ENCODE measurements around the gene FZR1.
"Not testable (repeated sequence)": the region's sequence is repeated elsewhere in the genome, so short reads cannot be mapped to it uniquely, and the experiment has no call there.

The FZR1 gene

DNA sequence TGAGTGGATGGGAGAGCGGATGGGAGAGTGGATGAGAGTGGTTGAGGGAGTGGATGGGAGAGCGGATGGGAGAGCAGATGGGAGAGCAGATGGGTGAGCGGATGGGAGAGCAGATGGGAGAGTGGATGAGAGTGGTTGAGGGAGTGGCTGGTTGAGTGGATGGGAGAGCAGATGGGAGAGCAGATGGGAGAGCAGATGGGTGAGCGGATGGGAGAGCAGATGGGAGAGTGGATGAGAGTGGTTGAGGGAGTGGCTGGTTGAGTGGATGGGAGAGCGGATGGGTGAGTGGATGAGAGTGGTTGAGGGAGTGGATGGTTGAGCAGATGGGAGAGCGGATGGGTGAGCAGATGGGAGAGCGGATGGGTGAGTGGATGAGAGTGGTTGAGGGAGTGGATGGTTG lies 23.2 kb downstream of the FZR1 start:
- not testable (repeated sequence) for DNase-seq (ENCODE audit: low read depth in 2 of 2)

GRCh38 chr19:3530389-3530788 lies 24.3 kb downstream of the FZR1 start:
- DNase-seq (ENCODE audit: low read depth in 2 of 2): no peak

DNA sequence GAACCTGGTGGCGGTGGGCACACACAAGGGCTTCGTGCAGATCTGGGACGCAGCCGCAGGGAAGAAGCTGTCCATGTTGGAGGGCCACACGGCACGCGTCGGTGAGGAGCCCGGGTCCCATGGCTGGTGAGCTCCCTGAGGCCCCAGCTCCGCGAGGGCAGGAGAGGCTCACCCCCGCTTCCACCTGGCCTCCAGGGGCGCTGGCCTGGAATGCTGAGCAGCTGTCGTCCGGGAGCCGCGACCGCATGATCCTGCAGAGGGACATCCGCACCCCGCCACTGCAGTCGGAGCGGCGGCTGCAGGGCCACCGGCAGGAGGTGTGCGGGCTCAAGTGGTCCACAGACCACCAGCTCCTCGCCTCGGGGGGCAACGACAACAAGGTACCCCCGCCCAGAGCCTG lies 25.6 kb downstream of the FZR1 start:
- DNase-seq (ENCODE audit: low read depth in 2 of 2): no peak

DNA sequence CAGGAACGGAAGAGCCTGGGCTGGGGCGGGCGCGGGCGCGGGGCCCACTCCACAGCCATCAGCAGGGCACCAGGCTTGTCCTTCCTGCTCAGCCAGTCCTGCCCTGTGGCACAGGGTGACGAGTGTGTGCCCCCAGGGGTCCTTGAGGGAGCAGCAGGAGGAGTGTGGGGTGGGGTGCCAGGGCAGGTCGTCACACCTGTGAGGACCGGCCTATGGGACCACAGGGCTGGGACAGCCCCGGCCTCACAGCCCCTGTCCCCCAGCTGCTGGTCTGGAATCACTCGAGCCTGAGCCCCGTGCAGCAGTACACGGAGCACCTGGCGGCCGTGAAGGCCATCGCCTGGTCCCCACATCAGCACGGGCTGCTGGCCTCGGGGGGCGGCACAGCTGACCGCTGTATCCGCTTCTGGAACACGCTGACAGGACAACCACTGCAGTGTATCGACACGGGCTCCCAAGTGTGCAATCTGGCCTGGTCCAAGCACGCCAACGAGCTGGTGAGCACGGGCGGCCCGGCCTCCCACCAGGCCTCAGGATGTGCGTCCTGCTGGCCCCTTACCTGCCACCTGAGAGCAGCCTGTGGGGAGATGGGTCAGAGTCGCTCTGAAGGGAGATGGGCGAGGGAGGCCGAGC lies 26.2 kb downstream of the FZR1 start:
- DNase-seq (ENCODE audit: low read depth in 2 of 2): no peak

GRCh38 chr19:3533033-3533432 lies 26.9 kb downstream of the FZR1 start:
- DNase-seq (ENCODE audit: low read depth in 2 of 2): no peak

DNA sequence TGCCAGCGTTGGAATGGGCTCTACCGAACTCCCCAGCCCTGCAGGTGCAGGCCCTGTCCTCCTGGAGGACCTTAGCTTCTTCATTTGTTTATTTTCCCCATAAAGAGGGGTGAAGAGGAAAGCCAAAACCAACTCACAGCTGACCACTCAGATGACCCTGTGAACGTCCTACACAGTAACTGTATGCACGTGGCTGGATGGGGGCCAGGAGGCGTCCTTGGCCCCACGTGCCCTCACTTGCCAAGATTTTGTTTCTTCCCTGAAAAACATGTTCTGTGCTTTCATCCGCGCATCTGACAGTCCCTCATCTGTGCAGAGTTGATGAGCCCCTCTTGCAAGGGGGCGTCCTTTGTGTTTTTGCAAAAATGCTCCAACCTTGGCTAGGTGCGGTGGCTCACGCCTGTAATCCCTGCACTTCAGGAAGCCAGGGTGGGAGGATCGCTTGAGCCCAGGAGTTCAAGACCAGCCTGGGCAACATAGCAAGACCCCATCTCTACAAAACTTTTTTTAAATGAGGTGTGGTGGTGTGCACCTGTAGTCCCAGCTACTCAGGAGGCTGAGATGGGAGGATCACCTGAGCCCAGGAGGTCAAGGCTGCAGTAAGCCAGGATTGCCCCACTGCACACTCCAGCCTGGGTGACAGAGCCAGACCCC lies 27.6 kb downstream of the FZR1 start:
- no peak for DNase-seq (ENCODE audit: low read depth in 2 of 2)

DNA sequence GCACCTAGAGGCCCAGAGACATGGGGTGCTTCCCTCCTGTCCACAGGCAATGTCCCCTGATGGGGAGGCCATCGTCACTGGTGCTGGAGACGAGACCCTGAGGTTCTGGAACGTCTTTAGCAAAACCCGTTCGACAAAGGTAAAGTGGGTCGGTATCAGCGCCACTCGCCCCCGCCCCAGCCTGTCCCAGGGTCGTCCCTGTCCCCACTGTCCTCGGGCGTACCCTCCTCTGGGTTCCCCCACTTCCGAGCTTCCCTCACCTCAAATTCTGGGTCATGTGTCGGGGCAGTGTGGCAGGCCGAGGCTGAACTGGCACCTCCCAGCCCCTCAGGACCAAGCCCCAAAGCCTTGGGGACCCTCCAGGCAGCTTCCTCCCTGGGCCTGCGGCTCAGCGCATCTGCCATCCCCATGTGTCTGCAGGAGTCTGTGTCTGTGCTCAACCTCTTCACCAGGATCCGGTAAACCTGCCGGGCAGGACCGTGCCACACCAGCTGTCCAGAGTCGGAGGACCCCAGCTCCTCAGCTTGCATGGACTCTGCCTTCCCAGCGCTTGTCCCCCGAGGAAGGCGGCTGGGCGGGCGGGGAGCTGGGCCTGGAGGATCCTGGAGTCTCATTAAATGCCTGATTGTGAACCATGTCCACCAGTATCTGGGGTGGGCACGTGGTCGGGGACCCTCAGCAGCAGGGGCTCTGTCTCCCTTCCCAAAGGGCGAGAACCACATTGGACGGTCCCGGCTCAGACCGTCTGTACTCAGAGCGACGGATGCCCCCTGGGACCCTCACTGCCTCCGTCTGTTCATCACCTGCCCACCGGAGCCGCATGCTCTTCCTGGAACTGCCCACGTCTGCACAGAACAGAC lies 28.5 kb downstream of the FZR1 start:
- no peak for DNase-seq (ENCODE audit: low read depth in 2 of 2)

- no peak for DNase-seq (ENCODE audit: low read depth in 2 of 2)
These were observed 29.1 kb downstream of the FZR1 start for GRCh38 chr19:3535235-3535535.

GRCh38 chr19:3535563-3535965 lies 29.5 kb downstream of the FZR1 start:
- DNase-seq (ENCODE audit: low read depth in 2 of 2): no peak

- DNase-seq (ENCODE audit: low read depth in 2 of 2): no peak
These were observed 29.9 kb downstream of the FZR1 start for GRCh38 chr19:3535981-3536380.

DNA sequence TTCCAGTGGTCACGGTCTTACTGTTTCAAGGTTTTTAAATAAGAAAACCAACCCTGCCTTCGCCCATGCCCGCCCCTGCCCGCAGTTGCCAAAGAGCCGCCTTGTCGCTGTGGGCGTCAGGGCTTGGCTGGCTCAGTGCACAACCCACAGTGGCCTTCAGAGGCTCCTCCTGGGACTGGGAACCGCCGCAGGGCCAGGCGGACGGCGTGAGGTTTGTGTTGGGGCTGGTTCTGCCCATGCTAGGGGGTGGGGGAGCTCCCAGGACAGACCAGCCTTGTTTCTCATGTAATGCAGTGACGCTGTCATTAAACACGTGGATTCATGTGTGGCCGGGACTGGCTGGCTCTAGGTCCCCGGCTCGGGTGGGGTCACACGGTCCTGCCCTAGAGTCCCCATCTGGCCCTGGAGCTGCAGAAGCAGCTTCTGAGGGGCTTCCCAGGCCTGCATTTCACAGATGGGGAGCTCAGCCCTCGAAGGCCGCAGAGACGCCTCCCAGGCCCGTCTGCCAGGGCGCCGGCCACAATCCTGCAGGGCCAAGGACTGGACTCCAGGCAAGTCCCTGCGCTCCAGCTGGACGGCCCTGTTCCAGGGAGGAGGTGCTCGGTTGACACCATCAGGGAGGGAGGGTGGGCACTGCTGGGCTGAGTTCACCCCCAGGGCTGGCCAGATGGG lies 30.5 kb downstream of the FZR1 start:
- no peak for DNase-seq (ENCODE audit: low read depth in 2 of 2)

DNA sequence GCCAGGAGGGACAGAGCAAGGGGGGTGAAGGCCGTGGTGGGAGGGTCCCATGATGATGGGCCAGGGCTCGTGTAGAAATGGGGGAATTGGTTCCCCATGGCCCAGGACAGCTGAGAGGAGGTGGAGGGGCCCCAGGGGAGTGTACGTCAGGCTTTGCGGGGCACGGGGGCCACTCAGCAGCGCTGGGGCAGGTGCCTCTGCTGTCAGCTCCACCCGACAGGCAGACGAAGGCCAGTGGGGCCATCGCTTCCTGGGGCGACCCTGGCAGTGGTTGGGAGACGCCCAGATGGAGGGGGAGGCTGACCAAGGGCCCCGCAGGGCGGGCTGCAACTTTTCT lies 31.0 kb downstream of the FZR1 start:
- no peak for DNase-seq (ENCODE audit: low read depth in 2 of 2)

DNA sequence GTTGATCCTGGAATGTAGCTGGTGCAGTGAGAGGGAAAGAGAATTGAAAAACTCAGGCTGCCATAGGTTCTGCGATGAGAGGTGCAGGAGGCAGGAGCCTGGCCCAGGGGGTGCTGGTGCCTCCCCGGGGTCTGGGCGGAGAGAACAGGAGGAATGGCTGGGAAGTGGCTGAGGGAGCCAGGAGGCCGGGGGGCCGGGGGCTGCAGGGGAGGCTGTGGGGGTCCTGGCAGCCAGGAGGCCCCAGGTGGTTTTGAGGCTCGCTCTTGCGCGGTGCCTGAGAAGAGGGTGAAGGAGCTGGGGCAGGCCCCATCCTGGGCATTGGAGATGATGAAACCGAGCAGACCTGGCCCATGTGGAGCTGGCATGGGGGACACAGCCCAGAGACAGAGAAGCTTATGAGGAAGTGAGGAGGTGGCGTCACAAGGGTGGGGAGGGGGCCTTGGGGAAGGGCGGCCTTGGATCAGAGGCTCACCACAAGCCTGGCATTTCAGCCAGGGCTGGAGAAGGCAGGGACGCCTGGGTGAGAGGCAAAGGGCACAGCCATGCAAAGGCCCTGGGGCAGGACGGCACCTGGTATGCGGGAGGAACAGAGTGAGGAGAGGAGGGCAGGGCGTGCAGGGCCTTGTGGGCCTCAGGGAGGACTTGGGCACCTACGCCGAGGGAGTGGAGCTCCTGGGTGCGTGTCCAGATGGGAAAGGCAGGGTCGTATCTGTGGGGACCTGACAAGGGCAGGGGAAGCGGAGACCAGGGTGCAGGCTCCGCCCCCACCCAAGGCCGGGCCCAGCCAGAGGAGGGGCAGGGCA lies 31.5 kb downstream of the FZR1 start:
- no peak for DNase-seq (ENCODE audit: low read depth in 2 of 2)

- DNase-seq (ENCODE audit: low read depth in 2 of 2): no peak
These were observed 32.3 kb downstream of the FZR1 start for GRCh38 chr19:3538258-3538929.

DNA sequence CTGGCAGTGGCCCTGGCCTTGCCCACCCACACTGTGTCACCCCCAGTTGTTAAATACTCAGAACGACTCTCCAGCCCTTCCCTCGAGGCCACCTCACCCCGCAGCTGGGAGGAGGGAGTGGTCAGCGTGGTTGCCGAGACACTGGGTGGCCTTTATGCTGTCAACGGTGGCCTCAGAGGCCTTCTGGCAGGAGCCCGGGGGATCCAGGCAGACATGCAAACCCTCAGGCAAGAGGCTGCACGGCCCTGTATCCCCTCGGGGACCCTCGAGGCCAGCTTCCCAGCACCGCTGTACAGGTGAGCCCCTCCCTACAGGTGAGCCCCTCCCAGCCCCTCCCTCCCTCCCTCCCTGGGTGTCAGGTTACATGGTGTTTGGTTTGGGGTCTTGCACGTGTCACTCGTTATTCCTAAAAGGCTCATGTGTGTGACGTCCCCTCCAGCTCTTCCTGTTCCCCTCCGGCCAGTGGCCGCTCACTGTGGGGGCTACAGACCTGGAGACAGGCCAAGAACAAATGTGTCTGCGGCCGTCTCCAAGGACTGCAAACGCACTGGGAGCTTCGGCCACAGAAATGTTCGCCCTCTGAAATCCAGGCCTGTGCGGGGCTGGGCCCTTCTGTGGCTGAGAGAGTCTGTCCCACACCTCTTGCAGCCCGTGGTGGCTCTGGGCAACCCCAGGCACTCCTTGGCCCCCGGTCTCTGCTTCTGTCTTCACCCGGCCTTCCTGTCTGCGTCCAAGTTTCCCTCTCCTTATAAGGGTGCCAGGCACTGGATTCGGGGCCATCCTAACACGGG lies 33.0 kb downstream of the FZR1 start, which contains the start of gene TEKTIP1:
TSS of gene TEKTIP1 (plus strand) at position 210 of the 791 bp plus-strand sequence. CDS start at position 214, 4 bp downstream.
- no peak for DNase-seq (ENCODE audit: low read depth in 2 of 2)

DNA sequence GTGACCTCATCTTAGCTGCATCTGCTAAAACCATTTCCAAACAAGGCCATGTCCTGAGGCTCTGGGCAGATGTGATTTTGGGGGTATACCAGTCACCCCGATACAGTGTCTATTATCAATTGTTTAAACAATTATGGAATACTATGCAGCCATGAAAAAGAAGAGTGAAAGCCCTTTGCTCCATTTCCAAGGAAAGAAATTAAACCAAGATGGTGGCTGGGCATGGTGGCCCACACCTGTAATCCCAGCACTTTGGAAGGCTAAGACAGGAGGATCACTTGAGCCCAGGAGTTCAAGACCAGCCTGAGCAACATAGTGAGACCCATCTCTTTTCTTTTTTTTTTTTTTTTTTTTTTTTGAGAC lies 33.6 kb downstream of the FZR1 start:
- DNase-seq (ENCODE audit: low read depth in 2 of 2): no peak

DNA sequence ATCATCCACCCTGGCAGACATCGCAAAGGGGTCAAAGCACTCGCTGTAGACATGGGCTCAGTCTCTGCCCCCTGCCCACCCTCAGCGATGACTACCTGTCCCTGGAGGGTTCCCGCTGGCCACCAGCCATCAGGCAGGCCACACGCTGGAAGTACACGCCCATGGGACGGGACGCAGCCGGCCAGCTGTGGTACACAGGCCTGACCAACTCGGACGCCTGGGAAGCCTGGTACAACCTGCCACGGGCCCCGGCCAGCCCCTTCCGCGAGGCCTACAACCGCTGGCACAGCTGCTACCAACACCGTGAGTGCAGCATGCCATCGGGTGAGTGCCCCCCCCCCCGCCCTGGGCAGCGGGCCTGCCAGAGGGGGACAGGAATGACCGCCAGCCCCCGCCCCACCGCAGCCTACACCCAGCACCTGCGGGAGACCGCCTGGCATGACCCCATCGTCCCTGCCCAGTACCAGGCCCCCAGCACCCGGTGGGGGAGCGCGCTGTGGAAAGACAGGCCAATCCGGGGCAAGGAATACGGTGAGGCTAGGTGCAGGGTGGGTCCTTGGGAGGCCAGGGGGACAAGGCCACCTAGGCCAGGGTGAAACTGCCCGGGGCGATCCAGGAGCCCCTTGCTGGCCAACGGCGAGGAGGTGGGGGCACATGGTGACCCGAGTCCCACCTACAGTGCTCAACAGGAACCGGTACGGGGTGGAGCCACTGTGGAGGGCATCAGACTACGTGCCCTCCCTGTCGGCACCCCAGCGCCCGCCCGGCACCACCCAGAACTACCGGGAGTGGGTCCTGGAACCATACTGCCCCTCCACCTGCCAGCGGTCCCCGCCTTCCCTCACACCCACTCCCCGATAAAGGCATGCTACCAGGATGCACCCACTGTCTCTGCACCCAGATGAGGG lies 37.3 kb downstream of the FZR1 start:
- no peak for DNase-seq (ENCODE audit: low read depth in 2 of 2)

GRCh38 chr19:3544058-3544376 lies 37.9 kb downstream of the FZR1 start:
- DNase-seq (ENCODE audit: low read depth in 2 of 2): no peak
